SK-N-SH treated with all-trans-retinoic acid at 6 μM for 48 hours (cell line): ENCODE results near the gene DOK1.
A peak's percentile ranks its signal among the peaks of the same experiment; 100 is the strongest.

ENCODE experiments used
- ATAC-seq: fragments of 200-7000 bp; cut with Tn5 transposase; 3 replicates; pipeline ENCODE4 v1.9.1; 2020; ENCODE audit warnings: mild to moderate bottlenecking, moderate library complexity
- ARNTL ChIP-seq: fragments of 450-650 bp; formaldehyde crosslinking; IDR thresholded peaks from 2 replicates; pipeline ENCODE4 v1.5.0; 2020; ENCODE audit warnings: low read depth, mild to moderate bottlenecking, moderate library complexity, borderline replicate concordance
- CREB5 ChIP-seq: fragments of 250-450 bp; sonication (Bioruptor Pico); IDR thresholded peaks from 2 replicates; pipeline ENCODE4 v1.5.1; 2020; ENCODE audit warnings: low read depth, mild to moderate bottlenecking, moderate library complexity
- ISL1 ChIP-seq: fragments of 250-450 bp; sonication (Bioruptor Pico); IDR thresholded peaks from 2 replicates; pipeline ENCODE4 v2.1.2; 2022; ENCODE audit warnings: mild to moderate bottlenecking, moderate library complexity
- OSR1 ChIP-seq: fragments of 250-450 bp; sonication (Bioruptor Pico); IDR thresholded peaks from 2 replicates; pipeline ENCODE4 v1.8.0; 2022; ENCODE audit warnings: moderate library complexity, mild to moderate bottlenecking, inconsistent platforms
- PATZ1 ChIP-seq: fragments of 250-450 bp; sonication (Bioruptor Pico); IDR thresholded peaks from 2 replicates; pipeline ENCODE4 v1.8.0; 2020; ENCODE audit warnings: mild to moderate bottlenecking, moderate library complexity, borderline replicate concordance
- PPARA ChIP-seq: fragments of 250-450 bp; sonication (Bioruptor Pico); IDR thresholded peaks from 2 replicates; pipeline ENCODE4 v1.5.0; 2020; ENCODE audit warnings: mild to moderate bottlenecking, borderline replicate concordance
- TCF4 ChIP-seq: fragments of 250-450 bp; sonication (Bioruptor Pico); IDR thresholded peaks from 2 replicates; pipeline ENCODE4 v1.8.0; 2021; ENCODE audit warnings: mild to moderate bottlenecking, moderate library complexity, borderline replicate concordance
- TSHZ2 ChIP-seq: fragments of 250-450 bp; sonication (Bioruptor Pico); IDR thresholded peaks from 2 replicates; pipeline ENCODE4 v1.5.0; 2020; ENCODE audit warnings: mild to moderate bottlenecking, moderate library complexity
- ZC3H10 ChIP-seq: fragments of 250-450 bp; sonication (Bioruptor Pico); IDR thresholded peaks from 2 replicates; pipeline ENCODE4 v1.5.1; 2021; ENCODE audit warnings: mild to moderate bottlenecking, moderate library complexity
- ZFP3 ChIP-seq: fragments of 250-450 bp; sonication (Bioruptor Pico); IDR thresholded peaks from 2 replicates; pipeline ENCODE4 v1.5.0; 2020; ENCODE audit warnings: mild to moderate bottlenecking, moderate library complexity
- ZFP30 ChIP-seq: fragments of 450-650 bp; formaldehyde crosslinking; IDR thresholded peaks from 2 replicates; pipeline ENCODE4 v1.5.0; 2022; ENCODE audit warnings: mild to moderate bottlenecking, moderate library complexity
- ZNF70 ChIP-seq: fragments of 450-650 bp; formaldehyde crosslinking; IDR thresholded peaks from 2 replicates; pipeline ENCODE4 v1.5.0; 2020; ENCODE audit warnings: mild to moderate bottlenecking, moderate library complexity
- ZNF8 ChIP-seq: fragments of 450-650 bp; formaldehyde crosslinking; IDR thresholded peaks from 2 replicates; pipeline ENCODE4 v1.5.0; 2020; ENCODE audit warnings: mild to moderate bottlenecking, moderate library complexity

Gene DOK1

GRCh38 chr2:74507145-74507925, 47.2 kb upstream of the DOK1 start, which contains the start of gene PCGF1:
TSS of gene PCGF1 (minus strand) at chr2:74507695. CDS start at chr2:74507668, 27 bp downstream.
- peak; percentile 93 for ATAC-seq
- TF ChIP-seq ISL1 (CRISPR knock-in tag) (no peak), ARNTL (CRISPR knock-in tag) (peak; percentile 92)
- TF ChIP-seq, all 23 proteins: peak for 1

- TF ChIP-seq TCF4 (peak; percentile 96), ZNF70 (peak; percentile 50; the same call in 1 of the 2 replicates), TSHZ2 (CRISPR knock-in tag) (peak; percentile 43; the same call in 1 of the 2 replicates), OSR1 (CRISPR knock-in tag) (no peak), ZNF8 (CRISPR knock-in tag) (0 out of 2 replicates have a peak, but pooled peaks have one; percentile 11), ZFP30 (no peak), PATZ1 (CRISPR knock-in tag) (peak; percentile 98), PPARA (no peak), ZFP3 (CRISPR knock-in tag) (0 out of 2 replicates have a peak, but pooled peaks have one; percentile 66)
Measured at GRCh38 chr2:74507926-74508520, 46.5 kb upstream of the DOK1 start.

GRCh38 chr2:74510272-74510671, 44.2 kb upstream of the DOK1 start:
- TF ChIP-seq TSHZ2 (CRISPR knock-in tag) = no peak
- no peak for TF ChIP-seq CREB5 (CRISPR knock-in tag)
- no peak for TF ChIP-seq ZC3H10 (CRISPR knock-in tag)
- no peak for ATAC-seq

More at GRCh38 chr2:74507926-74508520, 46.5 kb upstream of the DOK1 start:
- peak; percentile 79 for ATAC-seq

- ATAC-seq = no peak
- TF ChIP-seq ARNTL (CRISPR knock-in tag) = no peak
- peak; percentile 96 for TF ChIP-seq ZFP3 (CRISPR knock-in tag)
- TF ChIP-seq, all 23 proteins: peak for 1
Measured at GRCh38 chr2:74511104-74511989, 43.2 kb upstream of the DOK1 start.
